Measurements from ENCODE around the gene DTNBP1. TPM values are rescaled to one million over a fixed set of nuclear protein-coding genes. Genes with fewer than 3 reads are reported as not detected.

DTNBP1 gene
- total and polyA plus RNA-seq, 2 of the 4 experiments (the other 2 are of a cell fraction), result 4.8 to 18.7 TPM

- TF ChIP-seq NFE2L2 (IDR thresholded peaks at IDR 0.05; ENCODE audit: low read depth, low read length), result no peak
- TF ChIP-seq MAFK (IDR thresholded peaks at IDR 0.05; ENCODE audit: low read depth, low read length), result no peak
- no peak for TF ChIP-seq CTCF (conservative IDR thresholded peaks at IDR 0.05; ENCODE audit: low read depth, low read length)
- no peak for TF ChIP-seq ELK1 (IDR thresholded peaks at IDR 0.05; ENCODE audit: borderline replicate concordance, low read depth, low read length)
- TF ChIP-seq CEBPB (IDR thresholded peaks at IDR 0.05; ENCODE audit: low read depth, low read length), result no peak
- TF ChIP-seq RFX5 (IDR thresholded peaks at IDR 0.05; ENCODE audit: low read depth, low read length), result no peak
- TF ChIP-seq MAZ (IDR thresholded peaks at IDR 0.05; ENCODE audit: borderline replicate concordance, low read depth, low read length), result no peak
- no peak for TF ChIP-seq USF2 (IDR thresholded peaks at IDR 0.05; ENCODE audit: low read depth, low read length)
- TF ChIP-seq MXI1 (IDR thresholded peaks at IDR 0.05; ENCODE audit: borderline replicate concordance, low read depth, low read length), result no peak
- H3K79me1 ChIP-seq (ENCODE audit: low read depth in 1 of 2, low read length in 2 of 2), result peaks cover 14 to 55% of the 10 kb centered on the region in 2 experiments
- no peak overlapping the region for H2BK20ac ChIP-seq (ENCODE audit: low read depth, low read length)
- no peak overlapping the region for H3K18ac ChIP-seq (ENCODE audit: low read depth, low read length)
- H3K36me3 ChIP-seq (ENCODE audit: control insufficient read depth, insufficient read depth, low read length), result peaks cover 73% of the 10 kb centered on the region
- WGBS, 2 experiments (ENCODE audit: extremely low coverage in 2 of 2, insufficient read length in 1 of 2), result 87% methylated on average over 5 of the region's 21 CpGs; no CpG with 5 or more reads in 1 of the 2 experiments
- H3K23ac ChIP-seq (ENCODE audit: low read depth, low read length), result no peak overlapping the region
- H3K56ac ChIP-seq (ENCODE audit: extremely low read depth, insufficient read depth, low read length), result no peak overlapping the region
- H3K4ac ChIP-seq (ENCODE audit: low read depth, low read length), result no peak overlapping the region
- dilution Hi-C loops (cut with HindIII; ENCODE audit: low sequenced_read_pairs, unreplicated experiment) (no loop called here), intact Hi-C loops (cut with micrococcal nuclease) (no loop called here), in situ Hi-C loops (cut with MboI; ENCODE audit: low sequenced_read_pairs) (no loop called here)
- no peak overlapping the region for H2BK120ac ChIP-seq (ENCODE audit: low read depth, low read length)
- peaks cover 8% of the 10 kb centered on the region for H3K4me1 ChIP-seq (ENCODE audit: control insufficient read depth, insufficient read depth, low read length)
- no peak overlapping the region for H4K91ac ChIP-seq (ENCODE audit: insufficient read depth, low read depth, low read length)
- H2BK15ac ChIP-seq (ENCODE audit: low read depth, low read length), result no peak overlapping the region
- H3K4me2 ChIP-seq (ENCODE audit: low read depth, low read length), result no peak overlapping the region
- peak overlapping the region; percentile 61 for H2AK9ac ChIP-seq (replicated peaks; ENCODE audit: low read depth, low read length, poor library complexity)
- no peaks in the 10 kb centered on the region for H3K9me3 ChIP-seq (ENCODE audit: control insufficient read depth, insufficient read depth, low read length)
- H2AFZ ChIP-seq (replicated peaks; ENCODE audit: low read length, poor library complexity), result no peak overlapping the region
- peaks cover 25% of the 10 kb centered on the region for H3K9me1 ChIP-seq (ENCODE audit: insufficient read depth, low read length)
- H2BK5ac ChIP-seq (ENCODE audit: low read depth, low read length, poor library complexity, severe bottlenecking), result no peak overlapping the region
- CTCF ChIA-PET, result interaction anchor here (0.6 to 0.8 kb wide), 3 partner anchors 10 to 803 kb away, joined by 3 to 8 read pairs (median 5); no protein-coding TSS in a partner anchor
- no TSS peak for BruUV-seq (replicated peaks)
- H3K27ac ChIP-seq (ENCODE audit: insufficient read depth, low read length), result no peak overlapping the region
- DNase-seq (no peak), ATAC-seq (ENCODE audit: low read depth) (no peak)
- POLR2A ChIA-PET (ENCODE audit: unreplicated experiment), result no interaction called here
- no peak overlapping the region for H3K4me3 ChIP-seq (ENCODE audit: insufficient read depth, low read depth, low read length)
- no peaks in the 10 kb centered on the region for H3K27me3 ChIP-seq (ENCODE audit: control insufficient read depth, insufficient read depth, low read length)
- peaks cover 21% of the 10 kb centered on the region for H4K20me1 ChIP-seq (ENCODE audit: insufficient read depth, low read length)
- no peak overlapping the region for H3K14ac ChIP-seq (replicated peaks; ENCODE audit: low read depth, low read length)
- H4K5ac ChIP-seq (ENCODE audit: low read depth, low read length), result no peak overlapping the region
- no peak overlapping the region for H4K8ac ChIP-seq (ENCODE audit: low read depth in 2 of 2, low read length in 2 of 2)
- no peak overlapping the region for H3K9ac ChIP-seq (ENCODE audit: low read depth, low read length)
- H2AK5ac ChIP-seq (ENCODE audit: low read depth, low read length), result no peak overlapping the region
Measured at GRCh38 chr6:15513801-15514711, 148.8 kb downstream of the DTNBP1 start.
